ENCODE results near the gene LMTK3.

LMTK3 gene

GRCh38 chr19:48444129-48444935, 67.3 kb downstream of the LMTK3 start:
- no peak for ATAC-seq (replicated peaks)
- H3K27ac Mint-ChIP-seq: peak overlapping the region; percentile 50 to 98
- peaks cover 30% of the 10 kb centered on the region for H3K36me3 Mint-ChIP-seq (ENCODE audit: insufficient read depth)
- peaks cover 21 to 34% of the 10 kb centered on the region in 2 donors for H3K4me1 Mint-ChIP-seq (ENCODE audit: low read depth in 2 of 2)
- peaks cover 16 to 27% of the 10 kb centered on the region in 2 donors for H3K27me3 Mint-ChIP-seq
- H3K9me3 Mint-ChIP-seq: no peaks in the 10 kb centered on the region
- peak overlapping the region; percentile 88 to 95 for H3K4me3 Mint-ChIP-seq
- DNase-seq: no peak

DNA sequence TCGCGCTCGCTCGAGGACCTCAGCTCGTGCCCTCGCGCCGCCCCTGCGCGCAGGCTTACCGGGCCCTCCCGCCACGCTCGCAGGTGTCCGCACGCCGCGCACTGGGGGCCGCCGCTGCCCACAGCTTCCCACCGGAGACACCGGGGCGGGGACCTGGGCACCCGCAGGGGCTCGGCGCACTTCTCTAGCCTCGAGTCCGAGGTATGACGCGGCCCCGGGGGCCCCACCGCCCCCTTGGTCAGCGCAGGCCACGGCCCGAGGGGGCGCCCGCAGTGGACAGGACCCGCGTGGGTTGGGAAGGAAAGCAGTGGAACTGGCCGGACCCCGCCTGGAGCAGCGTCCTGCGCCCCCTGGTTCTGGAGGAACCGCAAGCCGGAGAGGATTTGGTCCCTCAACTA, 67.9 kb downstream of the LMTK3 start:
- H3K27me3 Mint-ChIP-seq: peaks cover 16 to 27% of the 10 kb centered on the region in 2 donors
- H3K4me3 Mint-ChIP-seq: peak overlapping the region; percentile 88 to 95
- DNase-seq: no peak
- H3K4me1 Mint-ChIP-seq (ENCODE audit: low read depth in 2 of 2): peaks cover 21 to 31% of the 10 kb centered on the region in 2 donors
- peaks cover 24% of the 10 kb centered on the region for H3K36me3 Mint-ChIP-seq (ENCODE audit: insufficient read depth)
- no peak for ATAC-seq (replicated peaks)
- H3K9me3 Mint-ChIP-seq: no peaks in the 10 kb centered on the region
- H3K27ac Mint-ChIP-seq: no peak overlapping the region

- peaks cover 16 to 27% of the 10 kb centered on the region in 2 donors for H3K27me3 Mint-ChIP-seq
- no peak for ATAC-seq (replicated peaks)
- H3K9me3 Mint-ChIP-seq: no peaks in the 10 kb centered on the region
- peaks cover 16 to 27% of the 10 kb centered on the region in 2 donors for H3K4me1 Mint-ChIP-seq (ENCODE audit: low read depth in 2 of 2)
- no peak overlapping the region for H3K27ac Mint-ChIP-seq
- no peak overlapping the region for H3K4me3 Mint-ChIP-seq
- no peak for DNase-seq
- peaks cover 22% of the 10 kb centered on the region for H3K36me3 Mint-ChIP-seq (ENCODE audit: insufficient read depth)
Measured at GRCh38 chr19:48443256-48443655, 68.4 kb downstream of the LMTK3 start.

GRCh38 chr19:48442116-48443035, 69.3 kb downstream of the LMTK3 start:
- H3K4me1 Mint-ChIP-seq (ENCODE audit: low read depth in 2 of 2): peaks cover 14 to 25% of the 10 kb centered on the region in 2 donors
- H3K9me3 Mint-ChIP-seq: no peaks in the 10 kb centered on the region
- H3K27me3 Mint-ChIP-seq: peaks cover 21 to 33% of the 10 kb centered on the region in 2 donors
- peak overlapping the region; percentile 16 to 66 for H3K27ac Mint-ChIP-seq
- H3K4me3 Mint-ChIP-seq: peak overlapping the region; percentile 73 to 74
- DNase-seq (no peak), ATAC-seq (replicated peaks) (no peak)
- peaks cover 17% of the 10 kb centered on the region for H3K36me3 Mint-ChIP-seq (ENCODE audit: insufficient read depth)

GRCh38 chr19:48441360-48442050, 70.1 kb downstream of the LMTK3 start:
- Mint-ChIP-seq H3K27ac (peak overlapping the region in 1 of 2 donors; percentile 66), H3K4me3 (peak overlapping the region; percentile 73 to 74), H3K27me3 (peaks cover 27 to 42% of the 10 kb centered on the region in 2 donors), H3K36me3 (ENCODE audit: insufficient read depth) (peaks cover 17% of the 10 kb centered on the region), H3K9me3 (no peaks in the 10 kb centered on the region), H3K4me1 (ENCODE audit: low read depth in 2 of 2) (peaks cover 14 to 24% of the 10 kb centered on the region in 2 donors)
- ATAC-seq (replicated peaks) (no peak), DNase-seq (no peak)

- H3K27ac Mint-ChIP-seq: no peak overlapping the region
- H3K27me3 Mint-ChIP-seq: peaks cover 24 to 34% of the 10 kb centered on the region in 2 donors
- DNase-seq (no peak), ATAC-seq (replicated peaks) (no peak)
- H3K4me1 Mint-ChIP-seq (ENCODE audit: low read depth in 2 of 2): no peaks in the 10 kb centered on the region
- H3K36me3 Mint-ChIP-seq (ENCODE audit: insufficient read depth): peaks cover 3% of the 10 kb centered on the region
- no peaks in the 10 kb centered on the region for H3K9me3 Mint-ChIP-seq
- H3K4me3 Mint-ChIP-seq: no peak overlapping the region
Measured at GRCh38 chr19:48436586-48436985, 75.0 kb downstream of the LMTK3 start.

Measured in effector memory CD8-positive, alpha-beta T cell (primary cell).